NB4 (cell line): ENCODE data around the gene LPCAT1.
"Not testable (repeated sequence)": the region's sequence is repeated elsewhere in the genome, so short reads cannot be mapped to it uniquely, and the experiment has no call there.

ENCODE experiments used
- DNase-seq: peaks from one replicate; pipeline ENCODE4 v3.0.0; 2010; ENCODE audit warnings: low read depth
- H3K4me3 ChIP-seq: one replicate; pipeline ENCODE4 v1.5.1; 2011; ENCODE audit warnings: mild to moderate bottlenecking, low read depth, low read length, moderate library complexity
- MYC ChIP-seq: IDR thresholded peaks from 2 replicates; pipeline ENCODE4 v1.6.1; 2011; ENCODE audit warnings: low read depth, low read length
- POLR2A ChIP-seq: IDR thresholded peaks from 2 replicates; pipeline ENCODE4 v1.6.1; 2011; ENCODE audit warnings: mild to moderate bottlenecking; ENCODE audit not compliant: insufficient read length; ENCODE audit errors: extremely low read depth
- TF ChIP-seq, protein P1 (sequence below): IDR thresholded peaks from 2 replicates; pipeline ENCODE4 v1.6.1; 2011; ENCODE audit warnings: low read depth, low read length
- TF ChIP-seq, protein P2 (sequence below): IDR thresholded peaks from one replicate; pipeline ENCODE4 v1.5.1; 2012; ENCODE audit warnings: low read depth, low read length

Gene LPCAT1

DNA sequence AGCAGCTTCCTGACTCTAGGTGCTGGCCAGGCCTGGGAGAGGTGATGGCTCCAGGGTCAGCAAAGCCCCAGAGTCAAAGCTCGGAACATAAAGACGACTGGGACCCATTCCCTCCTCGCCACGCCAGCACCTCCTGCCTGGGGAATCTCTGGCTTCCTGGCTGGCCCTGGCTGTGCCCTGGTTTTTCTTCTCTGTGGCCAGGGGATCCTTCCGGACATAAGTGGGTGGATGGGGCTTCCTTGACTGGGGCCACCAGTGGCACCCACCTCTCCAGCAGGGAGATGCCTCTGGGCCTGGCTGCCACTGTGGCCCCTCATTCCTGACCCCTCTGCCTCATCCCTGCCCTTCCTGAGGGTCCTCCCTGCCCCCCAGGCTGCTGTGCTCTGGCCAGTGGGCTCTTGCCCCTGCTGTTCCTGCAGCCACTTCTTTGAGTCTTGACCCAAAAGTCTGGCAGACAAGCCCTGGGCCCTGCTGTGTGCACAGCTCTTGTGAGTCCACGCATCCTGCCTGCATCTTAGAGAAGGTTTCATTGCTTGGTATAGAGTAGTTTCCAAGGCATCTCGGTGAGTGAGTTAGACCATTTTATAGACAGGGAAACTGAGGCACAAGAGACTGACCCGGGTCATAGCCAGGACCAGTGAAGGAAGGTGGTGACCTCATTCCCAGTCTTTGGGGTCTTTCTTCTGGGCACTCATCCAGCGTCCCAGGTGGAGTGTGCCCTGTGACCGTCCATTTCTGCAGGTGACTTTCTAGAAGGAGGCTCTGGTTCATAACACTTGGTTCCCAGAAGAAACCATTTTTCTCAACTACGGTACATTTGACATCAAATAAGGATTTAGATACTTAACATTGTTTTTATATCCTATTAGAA is 17.3 kb upstream of the LPCAT1 start:
- H3K4me3 ChIP-seq: no peak overlapping the region
- TF ChIP-seq, protein P1, sequence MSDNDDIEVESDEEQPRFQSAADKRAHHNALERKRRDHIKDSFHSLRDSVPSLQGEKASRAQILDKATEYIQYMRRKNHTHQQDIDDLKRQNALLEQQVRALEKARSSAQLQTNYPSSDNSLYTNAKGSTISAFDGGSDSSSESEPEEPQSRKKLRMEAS: no peak
- no peak for TF ChIP-seq POLR2A
- TF ChIP-seq, protein P2, sequence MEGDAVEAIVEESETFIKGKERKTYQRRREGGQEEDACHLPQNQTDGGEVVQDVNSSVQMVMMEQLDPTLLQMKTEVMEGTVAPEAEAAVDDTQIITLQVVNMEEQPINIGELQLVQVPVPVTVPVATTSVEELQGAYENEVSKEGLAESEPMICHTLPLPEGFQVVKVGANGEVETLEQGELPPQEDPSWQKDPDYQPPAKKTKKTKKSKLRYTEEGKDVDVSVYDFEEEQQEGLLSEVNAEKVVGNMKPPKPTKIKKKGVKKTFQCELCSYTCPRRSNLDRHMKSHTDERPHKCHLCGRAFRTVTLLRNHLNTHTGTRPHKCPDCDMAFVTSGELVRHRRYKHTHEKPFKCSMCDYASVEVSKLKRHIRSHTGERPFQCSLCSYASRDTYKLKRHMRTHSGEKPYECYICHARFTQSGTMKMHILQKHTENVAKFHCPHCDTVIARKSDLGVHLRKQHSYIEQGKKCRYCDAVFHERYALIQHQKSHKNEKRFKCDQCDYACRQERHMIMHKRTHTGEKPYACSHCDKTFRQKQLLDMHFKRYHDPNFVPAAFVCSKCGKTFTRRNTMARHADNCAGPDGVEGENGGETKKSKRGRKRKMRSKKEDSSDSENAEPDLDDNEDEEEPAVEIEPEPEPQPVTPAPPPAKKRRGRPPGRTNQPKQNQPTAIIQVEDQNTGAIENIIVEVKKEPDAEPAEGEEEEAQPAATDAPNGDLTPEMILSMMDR: no peak
- no peak for TF ChIP-seq MYC
- DNase-seq: no peak

DNA sequence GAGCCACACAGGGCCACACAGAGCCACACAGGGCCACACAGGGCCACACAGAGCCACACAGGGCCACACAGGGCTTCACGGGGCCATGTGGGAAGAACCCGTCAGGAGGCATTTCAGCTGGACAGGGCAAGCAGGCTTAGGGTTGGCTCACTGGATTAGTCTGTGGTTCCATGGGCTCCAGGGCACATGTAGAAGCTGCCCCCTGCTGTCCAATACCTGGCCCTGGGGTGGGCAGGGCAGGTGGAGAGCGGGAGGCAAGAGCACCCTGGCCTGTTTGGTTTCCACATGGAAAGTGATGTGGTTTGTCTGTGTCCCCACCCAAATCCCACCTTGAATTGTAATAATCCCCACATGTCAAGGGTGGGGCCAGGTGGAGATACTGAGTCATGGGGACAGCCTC is 16.4 kb upstream of the LPCAT1 start:
- H3K4me3 ChIP-seq: no peak overlapping the region
- no peak for TF ChIP-seq POLR2A
- TF ChIP-seq, protein P1: no peak
- no peak for TF ChIP-seq MYC
- TF ChIP-seq, protein P2: no peak
- no peak for DNase-seq

DNA sequence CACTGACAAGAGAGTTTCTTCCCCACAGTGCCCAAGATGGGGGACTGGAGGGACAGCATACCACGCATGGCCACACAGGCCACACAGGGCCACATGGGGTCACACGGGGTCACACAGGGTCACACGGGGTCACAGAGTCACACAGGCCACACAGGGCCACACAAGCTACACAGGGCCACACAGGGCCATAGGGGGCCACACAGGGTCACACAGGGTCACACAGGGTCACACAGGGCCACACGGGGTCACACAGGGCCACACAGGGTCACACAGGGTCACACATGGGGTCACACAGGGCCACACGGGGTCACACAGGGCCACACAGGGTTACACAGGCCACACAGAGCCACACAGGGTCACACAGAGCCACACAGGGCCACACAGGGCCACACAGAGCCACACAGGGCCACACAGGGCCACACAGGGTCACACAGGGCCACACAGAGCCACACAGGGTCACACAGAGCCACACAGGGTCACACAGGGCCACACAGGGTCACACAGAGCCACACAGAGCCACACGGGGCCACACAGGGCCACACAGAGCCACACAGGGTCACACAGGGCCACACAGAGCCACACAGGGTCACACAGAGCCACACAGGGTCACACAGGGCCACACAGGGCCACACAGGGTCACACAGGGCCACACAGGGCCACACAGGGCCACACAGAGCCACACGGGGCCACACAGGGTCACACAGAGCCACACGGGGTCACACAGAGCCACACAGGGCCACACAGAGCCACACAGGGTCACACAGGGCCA is 15.8 kb upstream of the LPCAT1 start:
- DNase-seq, H3K4me3 ChIP-seq: not testable (repeated sequence)

DNA sequence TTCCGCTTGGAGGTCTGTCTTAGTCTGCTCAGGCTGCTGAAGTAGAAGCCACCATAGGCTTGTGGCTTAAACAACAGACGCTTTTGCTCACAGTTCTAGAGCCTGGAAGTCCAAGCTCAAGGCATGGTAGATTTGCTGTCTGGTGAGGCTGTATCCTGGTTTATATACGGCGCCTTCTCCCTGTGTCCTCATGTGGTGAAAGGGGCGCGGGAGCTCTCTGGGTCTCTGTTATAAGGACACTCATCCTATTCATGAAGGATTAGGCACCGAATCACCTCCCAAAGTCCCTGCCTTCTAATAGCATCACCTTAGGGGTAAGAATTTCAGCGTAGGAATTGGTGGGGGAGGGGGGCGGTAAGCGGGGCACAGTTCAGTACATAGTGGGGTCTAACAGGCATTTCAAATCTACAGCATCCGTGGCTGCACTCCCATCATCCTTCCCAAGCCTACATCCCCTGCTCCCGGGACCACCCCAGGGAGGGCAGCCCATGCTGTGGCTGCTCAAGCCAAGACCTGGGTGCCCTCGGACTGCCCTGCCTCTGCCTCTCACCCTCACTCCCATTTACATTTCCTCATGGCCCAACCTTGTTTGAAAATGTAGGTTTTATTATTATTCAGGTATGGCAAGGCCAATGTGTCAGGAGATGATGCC is 15.1 kb upstream of the LPCAT1 start:
- TF ChIP-seq, protein P2: no peak
- TF ChIP-seq POLR2A: no peak
- no peak for DNase-seq
- no peak overlapping the region for H3K4me3 ChIP-seq

DNA sequence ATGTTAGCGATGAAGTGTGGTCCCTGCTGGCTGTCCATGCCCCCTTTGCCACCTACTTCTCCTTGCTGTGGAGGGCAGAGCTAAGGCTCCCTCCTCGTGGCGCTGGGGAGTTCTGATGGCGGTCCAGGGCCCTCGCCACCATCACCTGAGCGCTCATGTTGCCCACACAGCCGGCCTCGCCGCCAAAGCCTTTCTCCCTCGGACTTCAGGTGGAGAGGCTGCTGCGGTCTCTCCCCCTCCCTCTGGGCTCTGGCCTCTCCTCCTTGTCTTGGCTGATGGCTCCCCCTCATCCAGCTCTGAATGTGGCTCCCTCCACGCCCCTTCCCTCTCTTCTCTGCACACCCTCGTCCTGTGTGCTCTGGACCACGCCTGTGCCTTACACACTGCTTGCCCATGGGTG is 14.5 kb upstream of the LPCAT1 start:
- no peak overlapping the region for H3K4me3 ChIP-seq
- TF ChIP-seq, protein P2: no peak
- TF ChIP-seq, protein P1: no peak
- TF ChIP-seq MYC: no peak
- no peak for TF ChIP-seq POLR2A
- DNase-seq: no peak

DNA sequence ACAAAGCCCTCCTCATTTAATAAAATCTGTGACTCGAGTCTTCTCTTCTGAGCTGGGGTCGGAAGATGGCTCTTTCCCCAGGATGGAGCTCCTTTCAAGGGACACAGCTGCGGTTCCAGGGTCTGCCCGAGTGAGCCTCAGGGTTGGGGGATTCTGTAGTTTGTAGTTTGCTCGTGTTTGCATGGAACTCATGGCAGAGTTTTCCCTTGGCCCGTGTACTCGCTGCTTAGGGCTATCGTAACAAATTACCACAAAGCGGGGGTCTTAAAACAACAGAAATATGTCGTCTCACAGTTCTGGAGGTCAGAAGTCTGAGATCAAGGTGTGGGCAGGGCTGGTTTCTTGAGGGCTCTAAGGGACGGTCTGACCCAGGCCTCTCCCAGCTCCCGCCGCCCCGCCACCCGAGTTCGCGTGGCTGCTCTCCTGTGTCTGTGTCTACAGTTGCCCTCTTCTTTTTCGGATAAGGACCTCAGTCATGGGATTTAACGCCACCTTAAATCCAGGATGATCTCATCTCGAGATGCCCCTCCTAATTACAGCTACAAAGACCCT is 13.9 kb upstream of the LPCAT1 start:
- H3K4me3 ChIP-seq: no peak overlapping the region
- DNase-seq: no peak

More for the DNA sequence above, 13.9 kb upstream of the LPCAT1 start:
- TF ChIP-seq, protein P1: no peak
- TF ChIP-seq POLR2A (no peak), MYC (no peak)
- TF ChIP-seq, protein P2: no peak
